Upper lobe of left lung (tissue), 6 donors: ENCODE measurements around the gene SAMD8. TPM values are rescaled to one million over a fixed set of nuclear protein-coding genes. Genes with fewer than 3 reads are reported as not detected.
A peak's percentile ranks its signal among the peaks of the same experiment; 100 is the strongest.
"Not testable (repeated sequence)": the region's sequence is repeated elsewhere in the genome, so short reads cannot be mapped to it uniquely, and the experiment has no call there.

Source experiments
- ATAC-seq, 2 donors: fragments of 200-7000 bp; cut with Tn5 transposase; one replicate each; pipeline ENCODE4 v1.9.1; 2022; ENCODE audit warnings: mild to moderate bottlenecking in 2 of 2, moderate library complexity in 2 of 2; ENCODE audit not compliant: low FRiP score in 2 of 2
- DNase-seq, 2 donors: peaks; one replicate each; pipeline ENCODE4 v3.0.0-alpha.2; 2019 to 2020
- H3K27ac ChIP-seq, 4 donors: fragments of 200-600 bp; sonication (generic); one replicate each; pipeline ENCODE4 v1.5.1; 2016 to 2019
- H3K27me3 ChIP-seq, 4 donors: fragments of 200-600 bp; sonication (generic); one replicate each; pipeline ENCODE4 v1.5.1; 2017 to 2019
- H3K36me3 ChIP-seq, 4 donors: fragments of 200-600 bp; sonication (generic); one replicate each; pipeline ENCODE4 v1.5.1; 2016 to 2019
- H3K4me1 ChIP-seq, 4 donors: fragments of 200-600 bp; sonication (generic); one replicate each; pipeline ENCODE4 v1.5.1; 2018 to 2019
- H3K4me3 ChIP-seq, 4 donors: fragments of 200-600 bp; sonication (generic); one replicate each; pipeline ENCODE4 v1.5.1; 2017 to 2019; ENCODE audit warnings: mild to moderate bottlenecking in 2 of 4, moderate library complexity in 1 of 4
- H3K9me3 ChIP-seq, 4 donors: fragments of 200-600 bp; sonication (generic); one replicate each; pipeline ENCODE4 v1.5.1; 2018 to 2019
- CTCF ChIP-seq, 6 experiments: fragments of 450-650 bp in 4 of 6; fragments of 200-600 bp in 2 of 6; sonication (generic) in 2 of 6; IDR thresholded peaks; one replicate each; pipeline ENCODE4 v1.5.1; 2016 to 2019; ENCODE audit warnings: antibody characterized with exemption in 6 of 6
- EP300 ChIP-seq, 4 donors: sonication (generic); formaldehyde crosslinking; IDR thresholded peaks; one replicate each; pipeline ENCODE4 v1.5.1; 2017; ENCODE audit warnings: antibody characterized with exemption in 4 of 4, control low read depth in 2 of 4
- POLR2A ChIP-seq, 4 donors: fragments of 450-650 bp; IDR thresholded peaks; one replicate each; pipeline ENCODE4 v1.5.1; 2016 to 2017; ENCODE audit warnings: antibody characterized with exemption in 4 of 4, mild to moderate bottlenecking in 2 of 4
- POLR2AphosphoS5 ChIP-seq, 2 donors: sonication (generic); formaldehyde crosslinking; IDR thresholded peaks; one replicate each; pipeline ENCODE4 v1.5.1; 2017; ENCODE audit warnings: antibody characterized with exemption in 2 of 2
- WGBS, 2 donors: methylation state at CpG; one replicate each; pipeline ENCODE4 v1.1.5; 2017 to 2018; 5-methylcytosine and 5-hydroxymethylcytosine counted together
- total RNA-seq, 6 donors: library from RNA; depleted of rRNA in 4 of 6; stranded (reverse); fragments of >200 nt in 4 of 6; gene quantifications; one replicate each; pipeline versions ENCODE4 v1.1.0 to v1.2.1, GENCODE V29; 2016 to 2021
- donor health status: DM: no; HTN: no; CAD: no; lungs with moderate emphysema.
- donor health status: DM: no; HTN: yes; CAD: no; lungs with severe emphysema.

SAMD8 gene
- total RNA-seq, 6 donors from 2014 or later, result 8.4 to 36.2 (median 18.0) TPM

GRCh38 chr10:75187961-75188426, 76.5 kb downstream of the SAMD8 start:
- H3K36me3 ChIP-seq, result peaks cover 0 to 1% (median 0%) of the 10 kb centered on the region in 4 donors
- H3K4me3 ChIP-seq, result no peak overlapping the region
- WGBS, 2 donors, result 83 to 93% methylated on average over 3 of the region's 3 CpGs
- no peak for TF ChIP-seq EP300 (IDR thresholded peaks at IDR 0.05)
- TF ChIP-seq CTCF (IDR thresholded peaks at IDR 0.05), result peak; percentile 50 to 65 (median 61)
- TF ChIP-seq POLR2AphosphoS5 (IDR thresholded peaks at IDR 0.05), result no peak
- peak; percentile 58 to 60 for ATAC-seq
- H3K27ac ChIP-seq, result peak overlapping the region in 1 of 4 donors; percentile 8
- H3K27me3 ChIP-seq, result no peaks in the 10 kb centered on the region
- no peaks in the 10 kb centered on the region for H3K9me3 ChIP-seq
- DNase-seq, result peak in 1 of 2 donors; percentile 55
- H3K4me1 ChIP-seq, result peaks cover 6 to 23% (median 18%) of the 10 kb centered on the region in 4 donors

GRCh38 chr10:75188522-75188921, 77.1 kb downstream of the SAMD8 start:
- H3K4me3 ChIP-seq, H3K9me3 ChIP-seq, DNase-seq, H3K36me3 ChIP-seq, ATAC-seq, H3K27me3 ChIP-seq: not testable (repeated sequence)
- WGBS, 2 donors, result 89 to 92% methylated on average over 9 of the region's 9 CpGs
- Histone ChIP-seq H3K4me1 (peaks cover 6 to 23% (median 18%) of the 10 kb centered on the region in 4 donors), H3K27ac (peak overlapping the region in 1 of 4 donors; percentile 8)

GRCh38 chr10:75189266-75190096, 78.0 kb downstream of the SAMD8 start:
- TF ChIP-seq POLR2A (IDR thresholded peaks at IDR 0.05), result no peak
- TF ChIP-seq EP300 (IDR thresholded peaks at IDR 0.05), result no peak
- no peak for TF ChIP-seq POLR2AphosphoS5 (IDR thresholded peaks at IDR 0.05)
- no peak for TF ChIP-seq CTCF (IDR thresholded peaks at IDR 0.05)
- ATAC-seq (no peak), DNase-seq (no peak)
- WGBS, 2 donors, result 93 to 97% methylated on average over 12 of the region's 12 CpGs
- H3K36me3 ChIP-seq, result no peaks in the 10 kb centered on the region
- H3K27ac ChIP-seq, result no peak overlapping the region
- peaks cover 6 to 23% (median 18%) of the 10 kb centered on the region in 4 donors for H3K4me1 ChIP-seq
- no peak overlapping the region for H3K4me3 ChIP-seq
- no peaks in the 10 kb centered on the region for H3K9me3 ChIP-seq
- H3K27me3 ChIP-seq, result no peaks in the 10 kb centered on the region

- WGBS, 2 donors, result 42 to 62% methylated on average over 10 of the region's 10 CpGs
- Histone ChIP-seq H3K27me3 (no peaks in the 10 kb centered on the region), H3K36me3 (no peaks in the 10 kb centered on the region), H3K27ac (peak overlapping the region; percentile 23 to 46 (median 40)), H3K4me3 (no peak overlapping the region), H3K4me1 (peaks cover 6 to 23% (median 12%) of the 10 kb centered on the region in 4 donors), H3K9me3 (no peaks in the 10 kb centered on the region)
- TF ChIP-seq CTCF (IDR thresholded peaks at IDR 0.05) (no peak), POLR2AphosphoS5 (IDR thresholded peaks at IDR 0.05) (peak; percentile 70 to 80), EP300 (IDR thresholded peaks at IDR 0.05) (peak in 1 of 4 donors; percentile 38), POLR2A (IDR thresholded peaks at IDR 0.05) (peak in 1 of 4 donors; percentile 21)
- DNase-seq (peak; percentile 60 to 80), ATAC-seq (peak; percentile 73 to 93)
These were observed 80.5 kb downstream of the SAMD8 start for GRCh38 chr10:75191821-75192568.

GRCh38 chr10:75194625-75195024, 83.2 kb downstream of the SAMD8 start:
- peaks cover 0 to 16% (median 10%) of the 10 kb centered on the region in 4 donors for H3K4me1 ChIP-seq
- not testable (repeated sequence) for H3K36me3 ChIP-seq, H3K27me3 ChIP-seq, DNase-seq, H3K27ac ChIP-seq, H3K4me3 ChIP-seq, ATAC-seq, H3K9me3 ChIP-seq
- WGBS, 2 donors, result 95% methylated on average over 4 of the region's 4 CpGs
